HG03432 (cell line): ENCODE measurements around the gene GCC1.

Experiments
- ATAC-seq: cut with Tn5 transposase; IDR thresholded peaks from one replicate; pipeline ENCODE4 v1.9.1; 2021; ENCODE audit warnings: mild to moderate bottlenecking, moderate library complexity; ENCODE audit not compliant: unreplicated experiment

GCC1 gene

GRCh38 chr7:127539116-127539515 is 46.3 kb downstream of the GCC1 start:
- no peak for ATAC-seq

- ATAC-seq, result no peak
These were observed 48.7 kb downstream of the GCC1 start for GRCh38 chr7:127536741-127537140.

DNA sequence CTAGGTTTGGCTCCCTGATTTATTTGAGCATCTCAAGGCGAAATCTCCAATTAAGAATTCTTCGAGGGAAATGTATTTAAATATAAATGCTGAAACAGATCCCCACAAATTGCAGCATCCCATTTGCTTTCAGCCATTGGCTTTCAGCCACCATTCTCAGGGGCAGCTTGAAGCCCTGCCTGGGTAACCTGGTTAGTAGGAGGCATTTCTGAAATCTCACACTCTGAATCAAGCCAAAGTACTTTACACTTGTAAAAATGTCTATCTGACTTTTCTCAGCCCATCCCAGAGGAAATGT is 49.1 kb downstream of the GCC1 start:
- ATAC-seq, result no peak

GRCh38 chr7:127535546-127536393 is 49.6 kb downstream of the GCC1 start:
- ATAC-seq, result no peak

DNA sequence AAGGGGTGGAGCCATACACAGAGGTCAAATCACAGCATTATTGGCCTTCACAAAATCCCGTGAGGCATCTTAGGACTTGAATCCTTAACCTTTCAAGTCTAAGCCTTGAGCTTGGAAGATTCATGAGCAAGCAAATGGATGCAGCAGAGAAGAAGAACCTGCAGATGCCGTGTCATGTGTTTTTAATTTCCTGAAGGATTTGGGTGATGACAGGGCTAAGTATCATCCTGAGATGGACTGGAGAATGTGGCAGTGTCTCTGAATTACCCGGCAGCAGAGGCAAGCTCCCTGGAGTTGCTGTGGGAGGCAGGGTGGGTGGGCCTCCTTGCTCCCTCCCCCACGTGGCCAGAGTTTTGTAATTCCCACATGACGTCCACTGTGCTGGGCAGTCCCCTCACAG is 50.8 kb downstream of the GCC1 start:
- ATAC-seq, result no peak

- no peak for ATAC-seq
These were observed 52.7 kb downstream of the GCC1 start for GRCh38 chr7:127532736-127533135.

DNA sequence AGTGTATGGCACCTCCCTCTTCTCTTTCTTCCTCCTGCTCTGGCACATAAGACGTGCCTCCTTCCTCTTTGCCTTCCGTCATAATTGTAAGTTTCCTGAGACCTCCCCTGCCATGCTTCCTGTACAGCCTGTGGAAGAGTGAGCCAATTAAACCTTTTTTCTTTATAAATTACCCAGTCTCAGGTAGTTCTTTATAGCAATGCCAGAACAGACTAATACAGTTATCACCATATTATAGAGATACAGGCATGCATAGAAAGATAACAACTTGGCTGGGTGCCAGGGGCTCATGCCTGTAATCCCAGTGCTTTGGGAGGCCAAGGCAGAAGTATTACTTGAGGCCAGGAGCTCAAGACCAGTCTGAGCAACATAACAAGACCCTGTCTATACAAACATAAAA is 53.2 kb downstream of the GCC1 start:
- no peak for ATAC-seq
